ENCODE results near the gene COQ8A. TPM values are rescaled to one million over a fixed set of nuclear protein-coding genes. Genes with fewer than 3 reads are reported as not detected.
"Not testable (repeated sequence)": the region's sequence is repeated elsewhere in the genome, so short reads cannot be mapped to it uniquely, and the experiment has no call there.

COQ8A gene
- polyA plus RNA-seq, 3 donors from 2014 or later = 26.9 to 44.3 (median 34.7) TPM

- no peak overlapping the region for H3K4me3 Mint-ChIP-seq
- peaks cover 11 to 19% (median 18%) of the 10 kb centered on the region in 3 donors for H3K36me3 Mint-ChIP-seq
- H3K27ac Mint-ChIP-seq = no peak overlapping the region
- peaks cover 0 to 2% (median 1%) of the 10 kb centered on the region in 3 donors for H3K27me3 Mint-ChIP-seq (ENCODE audit: low read depth in 3 of 3)
- no peak for DNase-seq
- H3K9me3 Mint-ChIP-seq = no peaks in the 10 kb centered on the region
- no peaks in the 10 kb centered on the region for H3K4me1 Mint-ChIP-seq
Observed at GRCh38 chr1:226908419-226908818, 31.7 kb upstream of the COQ8A start.

- Mint-ChIP-seq H3K27ac (no peak overlapping the region), H3K9me3 (no peaks in the 10 kb centered on the region), H3K27me3 (ENCODE audit: low read depth in 3 of 3) (peaks cover 0 to 2% (median 1%) of the 10 kb centered on the region in 3 donors), H3K4me3 (no peak overlapping the region), H3K4me1 (no peaks in the 10 kb centered on the region), H3K36me3 (peaks cover 10 to 19% (median 18%) of the 10 kb centered on the region in 3 donors)
- no peak for DNase-seq
Observed at GRCh38 chr1:226908913-226909312, 31.2 kb upstream of the COQ8A start.

- Mint-ChIP-seq H3K4me1 (no peaks in the 10 kb centered on the region), H3K4me3 (no peak overlapping the region), H3K36me3 (peaks cover 6 to 11% (median 11%) of the 10 kb centered on the region in 3 donors), H3K27ac (no peak overlapping the region), H3K27me3 (ENCODE audit: low read depth in 3 of 3) (peaks cover 0 to 1% (median 0%) of the 10 kb centered on the region in 3 donors), H3K9me3 (no peaks in the 10 kb centered on the region)
- DNase-seq = peak; percentile 7 to 11 (median 11)
Observed at GRCh38 chr1:226912587-226913176, 27.4 kb upstream of the COQ8A start.

- no peaks in the 10 kb centered on the region for H3K9me3 Mint-ChIP-seq
Observed at GRCh38 chr1:226915672-226915995, 24.5 kb upstream of the COQ8A start.

GRCh38 chr1:226916497-226916896, 23.6 kb upstream of the COQ8A start:
- no peaks in the 10 kb centered on the region for H3K9me3 Mint-ChIP-seq
- peaks cover 5 to 17% (median 9%) of the 10 kb centered on the region in 3 donors for H3K36me3 Mint-ChIP-seq
- H3K27me3 Mint-ChIP-seq (ENCODE audit: low read depth in 3 of 3) = peaks cover 0 to 2% (median 1%) of the 10 kb centered on the region in 3 donors
- H3K4me1 Mint-ChIP-seq = no peaks in the 10 kb centered on the region
- H3K4me3 Mint-ChIP-seq = no peak overlapping the region
- H3K27ac Mint-ChIP-seq = peak overlapping the region in 1 of 6 donors; percentile 40
- no peak for DNase-seq

More at GRCh38 chr1:226915672-226915995, 24.5 kb upstream of the COQ8A start:
- no peaks in the 10 kb centered on the region for H3K4me1 Mint-ChIP-seq
- H3K27ac Mint-ChIP-seq = no peak overlapping the region
- H3K36me3 Mint-ChIP-seq = peaks cover 5 to 17% (median 6%) of the 10 kb centered on the region in 3 donors
- H3K27me3 Mint-ChIP-seq (ENCODE audit: low read depth in 3 of 3) = peaks cover 0 to 2% (median 1%) of the 10 kb centered on the region in 3 donors
- DNase-seq = no peak
- no peak overlapping the region for H3K4me3 Mint-ChIP-seq

- Mint-ChIP-seq H3K36me3 (peaks cover 0 to 11% (median 11%) of the 10 kb centered on the region in 3 donors), H3K4me1 (no peaks in the 10 kb centered on the region), H3K27ac (no peak overlapping the region), H3K27me3 (ENCODE audit: low read depth in 3 of 3) (peaks cover 0 to 2% (median 0%) of the 10 kb centered on the region in 3 donors), H3K4me3 (no peak overlapping the region), H3K9me3 (no peaks in the 10 kb centered on the region)
- DNase-seq = no peak
Observed at GRCh38 chr1:226919587-226919986, 20.5 kb upstream of the COQ8A start.

- Mint-ChIP-seq H3K27me3 (ENCODE audit: low read depth in 3 of 3) (peaks cover 0 to 2% (median 0%) of the 10 kb centered on the region in 3 donors), H3K9me3 (no peaks in the 10 kb centered on the region), H3K36me3 (peaks cover 0 to 11% (median 11%) of the 10 kb centered on the region in 3 donors), H3K27ac (no peak overlapping the region), H3K4me3 (no peak overlapping the region), H3K4me1 (no peaks in the 10 kb centered on the region)
- no peak for DNase-seq
Observed at GRCh38 chr1:226919995-226920394, 20.1 kb upstream of the COQ8A start.

- Mint-ChIP-seq H3K36me3 (peaks cover 0 to 11% (median 11%) of the 10 kb centered on the region in 3 donors), H3K27ac (no peak overlapping the region), H3K9me3 (no peaks in the 10 kb centered on the region), H3K4me3 (no peak overlapping the region), H3K4me1 (no peaks in the 10 kb centered on the region), H3K27me3 (ENCODE audit: low read depth in 3 of 3) (peaks cover 0 to 2% (median 0%) of the 10 kb centered on the region in 3 donors)
- DNase-seq = no peak
Observed at GRCh38 chr1:226920446-226920894, 19.6 kb upstream of the COQ8A start.

GRCh38 chr1:226921504-226921903, 18.6 kb upstream of the COQ8A start:
- H3K27ac Mint-ChIP-seq = no peak overlapping the region
- no peak overlapping the region for H3K4me3 Mint-ChIP-seq
- H3K9me3 Mint-ChIP-seq = no peaks in the 10 kb centered on the region
- H3K27me3 Mint-ChIP-seq (ENCODE audit: low read depth in 3 of 3) = peaks cover 0 to 2% (median 0%) of the 10 kb centered on the region in 3 donors
- H3K4me1 Mint-ChIP-seq = no peaks in the 10 kb centered on the region
- peaks cover 3 to 13% (median 11%) of the 10 kb centered on the region in 3 donors for H3K36me3 Mint-ChIP-seq
- DNase-seq = no peak

- H3K36me3 Mint-ChIP-seq = peaks cover 4 to 18% (median 9%) of the 10 kb centered on the region in 3 donors
- not testable (repeated sequence) for H3K4me1 Mint-ChIP-seq; H3K9me3 Mint-ChIP-seq; H3K27me3 Mint-ChIP-seq (ENCODE audit: low read depth in 3 of 3); H3K27ac Mint-ChIP-seq; DNase-seq; H3K4me3 Mint-ChIP-seq
Observed at GRCh38 chr1:226929260-226930111, 10.6 kb upstream of the COQ8A start.

GRCh38 chr1:226934483-226935237, 5.4 kb upstream of the COQ8A start:
- Mint-ChIP-seq H3K4me1 (peaks cover 16 to 20% of the 10 kb centered on the region in 2 donors), H3K36me3 (peaks cover 8 to 20% (median 13%) of the 10 kb centered on the region in 3 donors), H3K4me3 (no peak overlapping the region), H3K27me3 (ENCODE audit: low read depth in 3 of 3) (peaks cover 7 to 15% (median 13%) of the 10 kb centered on the region in 3 donors), H3K27ac (no peak overlapping the region), H3K9me3 (peaks cover 0 to 21% (median 11%) of the 10 kb centered on the region in 6 donors)
- DNase-seq = no peak

- Mint-ChIP-seq H3K27ac (peak overlapping the region; percentile 92 to 97 (median 96)), H3K4me1 (peaks cover 34 to 46% of the 10 kb centered on the region in 2 donors), H3K9me3 (peaks cover 0 to 21% (median 11%) of the 10 kb centered on the region in 6 donors), H3K4me3 (peak overlapping the region; percentile 30 to 93 (median 90)), H3K27me3 (ENCODE audit: low read depth in 3 of 3) (peaks cover 7 to 21% (median 18%) of the 10 kb centered on the region in 3 donors), H3K36me3 (peaks cover 8 to 20% (median 13%) of the 10 kb centered on the region in 3 donors)
- no peak for DNase-seq
Observed at GRCh38 chr1:226937940-226938725, 2.0 kb upstream of the COQ8A start.
